CD4-positive, alpha-beta T cell (primary cell): Measurements from ENCODE around the gene DESI2. TPM values are rescaled to one million over a fixed set of nuclear protein-coding genes. Genes with fewer than 3 reads are reported as not detected.

Experiments
- ATAC-seq: fragments of 200-7000 bp; cut with Tn5 transposase; one replicate; pipeline ENCODE4 v1.10.0; 2022; ENCODE audit warnings: mild to moderate bottlenecking; ENCODE audit not compliant: poor library complexity
- CTCF ChIA-PET: fragments of 350-600 bp; sonication (Branson Sonifier 250); formaldehyde crosslinking; loops from one replicate; lab custom pipeline; 2021; ENCODE audit warnings: antibody characterized with exemption, inconsistent platforms; lab: Charles Lee
- POLR2A ChIA-PET: fragments of 350-600 bp; sonication (Branson Sonifier 250); formaldehyde crosslinking; loops from one replicate; lab custom pipeline; 2021; ENCODE audit warnings: antibody characterized with exemption, inconsistent platforms; lab: Charles Lee
- DNase-seq, 14 experiments: peaks; one replicate each; pipeline ENCODE4 v3.0.0-alpha.2; 2013 to 2020; ENCODE audit warnings: mixed read lengths in 2 of 14
- H3K27ac ChIP-seq, 2 donors: one replicate each; pipeline versions ENCODE4 v1.5.1 to v1.7.0; 2013; ENCODE audit warnings: low read length in 2 of 2, low read depth in 1 of 2, mild to moderate bottlenecking in 1 of 2
- H3K27me3 ChIP-seq, 2 experiments: 1 replicate in 1 of 2; 2 replicates in 1 of 2; pipeline versions ENCODE4 v1.6.1 to v1.7.0; 2013; ENCODE audit warnings: low read length in 2 of 2, control low read depth in 1 of 2, mild to moderate bottlenecking in 1 of 2, moderate library complexity in 1 of 2; ENCODE audit not compliant: insufficient read depth in 2 of 2, control insufficient read depth in 1 of 2
- H3K36me3 ChIP-seq: one replicate; pipeline ENCODE4 v1.6.1; 2013; ENCODE audit warnings: low read length, control low read depth; ENCODE audit not compliant: insufficient read depth
- H3K4me1 ChIP-seq: one replicate; pipeline ENCODE4 v1.6.1; 2013; ENCODE audit warnings: low read length, control low read depth; ENCODE audit not compliant: insufficient read depth
- H3K4me3 ChIP-seq: one replicate; pipeline ENCODE4 v1.5.1; 2013; ENCODE audit warnings: mild to moderate bottlenecking, low read length, moderate library complexity
- H3K9me3 ChIP-seq, 2 experiments: 1 replicate in 1 of 2; 2 replicates in 1 of 2; pipeline versions ENCODE4 v1.6.1 to v1.7.0; 2013; ENCODE audit warnings: low read length in 2 of 2, mild to moderate bottlenecking in 2 of 2, control low read depth in 1 of 2, moderate library complexity in 1 of 2; ENCODE audit not compliant: control insufficient read depth in 1 of 2, insufficient read depth in 1 of 2
- H3K27ac Mint-ChIP-seq: one replicate; pipeline ENCODE4 v1.8.0; 2020; ENCODE audit warnings: mixed read lengths
- H3K27me3 Mint-ChIP-seq: one replicate; pipeline ENCODE4 v1.8.0; 2021; ENCODE audit warnings: mixed read lengths
- H3K36me3 Mint-ChIP-seq: one replicate; pipeline ENCODE4 v1.8.0; 2021; ENCODE audit warnings: low read depth, mixed read lengths
- H3K4me1 Mint-ChIP-seq: one replicate; pipeline ENCODE4 v1.8.0; 2021; ENCODE audit warnings: low read depth, mixed read lengths
- H3K4me3 Mint-ChIP-seq: one replicate; pipeline ENCODE4 v1.8.0; 2020; ENCODE audit warnings: mild to moderate bottlenecking, mixed read lengths
- H3K9me3 Mint-ChIP-seq: one replicate; pipeline ENCODE4 v1.8.0; 2020; ENCODE audit warnings: mixed read lengths
- intact Hi-C, 2 experiments: fragments of 100-400 bp; cut with DNase I in 1 of 2; cut with micrococcal nuclease in 1 of 2; formaldehyde crosslinking; loops; one replicate each; pipeline versions ENCODE4 v1.15.1 to v1.9.0; 2023 to 2025; cut with DNase I, micrococcal nuclease
- polyA plus RNA-seq, 2 donors: library from polyadenylated mRNA; unstranded; fragments of 120-200 nt; gene quantifications; one replicate each; pipeline ENCODE4 v1.2.1, GENCODE V29; 2013
- total RNA-seq, 174 experiments: library from RNA in 2 of 174; stranded (reverse) in 2 of 174; gene quantifications; one replicate each; pipeline ENCODE4 v1.2.3 and lab custom pipeline; 2021 to 2026
- TF ChIP-seq, protein P1 (sequence below): fragments of 200-600 bp; IDR thresholded peaks from one replicate; pipeline ENCODE4 v1.8.0; 2022; ENCODE audit warnings: antibody characterized with exemption, mild to moderate bottlenecking

Gene DESI2
- total RNA-seq (10 to 100 TPM; 12.9 to 13.7 TPM), total RNA-seq (lab: John Stamatoyannopoulos, UW) (25.7 to 138 (median 62.2) reads per million in 172 experiments)
- 15.0 TPM for polyA plus RNA-seq (2013, experiment 1 of 2)
- polyA plus RNA-seq (2013, experiment 2 of 2) = 15.8 TPM

DNA sequence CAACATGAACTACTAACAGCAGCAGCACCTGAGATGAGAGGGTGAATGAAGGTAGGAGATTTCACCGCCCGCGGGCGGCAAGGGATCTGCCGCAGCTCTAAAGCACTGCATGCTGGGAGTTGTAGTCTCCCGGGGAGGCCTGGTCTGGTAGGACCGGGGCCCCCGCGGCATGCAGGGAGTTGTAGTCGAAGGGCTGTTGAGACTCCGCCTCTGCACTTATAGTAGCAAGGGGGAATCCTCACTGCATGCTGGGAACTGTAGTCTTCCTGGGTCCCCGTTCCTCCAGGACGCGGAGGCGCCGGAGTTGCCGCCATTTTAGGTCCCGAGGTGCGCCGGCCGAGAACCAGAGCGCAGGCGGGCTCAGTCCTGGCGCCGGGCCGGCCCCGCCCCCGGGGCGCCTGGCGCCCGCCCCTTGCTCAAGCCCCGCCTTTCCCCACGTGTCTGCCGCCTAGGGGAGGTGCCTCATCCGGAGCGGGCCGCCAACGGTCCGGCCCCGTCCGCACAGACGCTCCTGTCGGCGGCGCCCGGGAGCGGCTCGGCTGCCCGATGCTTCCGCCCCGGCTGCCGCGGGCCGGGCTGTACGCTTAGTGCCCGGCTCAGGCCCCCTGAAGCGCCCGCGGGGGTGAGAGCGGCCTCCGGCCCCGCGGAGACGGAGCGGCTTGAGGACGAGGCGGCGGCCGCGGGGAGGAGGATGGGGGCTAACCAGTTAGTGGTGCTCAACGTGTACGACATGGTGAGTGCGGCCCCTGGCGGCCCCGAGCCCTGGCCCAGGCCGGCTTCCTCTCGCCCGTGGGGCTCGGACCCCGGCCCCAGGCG is at the start of gene DESI2:
Gene DESI2 (plus strand): TSS at position 504 of the 816 bp plus-strand sequence. CDS start 188 bp downstream, at position 692.
- no peaks in the 10 kb centered on the region for H3K9me3 Mint-ChIP-seq
- peaks cover 23% of the 10 kb centered on the region for H3K4me1 ChIP-seq

DNA sequence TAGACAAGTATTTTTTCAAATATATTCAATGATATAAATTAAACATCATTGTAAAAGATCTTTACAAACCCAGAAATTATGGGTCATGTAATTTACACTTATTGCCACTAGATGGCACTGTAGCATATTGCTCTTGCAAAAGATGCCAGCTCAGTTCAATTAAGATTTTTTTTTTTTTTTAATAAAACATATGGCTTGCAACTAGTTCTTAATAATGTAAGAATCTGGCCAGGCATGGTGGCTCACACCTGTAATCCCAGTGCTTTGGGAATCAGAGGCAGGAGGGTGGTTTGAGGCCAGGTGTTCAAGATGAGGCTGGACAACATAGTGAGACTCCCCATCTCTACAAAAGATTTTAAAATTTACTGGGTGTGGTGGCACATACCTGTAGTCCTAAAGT is 49.4 kb upstream of the DESI2 start:
- Histone ChIP-seq H3K9me3 (no peaks in the 10 kb centered on the region), H3K36me3 (no peaks in the 10 kb centered on the region), H3K4me1 (no peaks in the 10 kb centered on the region), H3K4me3 (no peak overlapping the region), H3K27me3 (no peaks in the 10 kb centered on the region), H3K27ac (no peak overlapping the region)
- intact Hi-C loops = loop anchor here (1.0 kb wide), 3 partner anchors 193 to 439 kb away; no protein-coding TSS in a partner anchor
- H3K4me1 Mint-ChIP-seq = no peaks in the 10 kb centered on the region
- DNase-seq = peak in 3 of 14 experiments; percentile 49 to 63 (median 59)
- no peaks in the 10 kb centered on the region for H3K9me3 Mint-ChIP-seq
- no peak overlapping the region for H3K4me3 Mint-ChIP-seq
- H3K27me3 Mint-ChIP-seq = no peaks in the 10 kb centered on the region
- H3K36me3 Mint-ChIP-seq = no peaks in the 10 kb centered on the region
- TF ChIP-seq, protein P1, sequence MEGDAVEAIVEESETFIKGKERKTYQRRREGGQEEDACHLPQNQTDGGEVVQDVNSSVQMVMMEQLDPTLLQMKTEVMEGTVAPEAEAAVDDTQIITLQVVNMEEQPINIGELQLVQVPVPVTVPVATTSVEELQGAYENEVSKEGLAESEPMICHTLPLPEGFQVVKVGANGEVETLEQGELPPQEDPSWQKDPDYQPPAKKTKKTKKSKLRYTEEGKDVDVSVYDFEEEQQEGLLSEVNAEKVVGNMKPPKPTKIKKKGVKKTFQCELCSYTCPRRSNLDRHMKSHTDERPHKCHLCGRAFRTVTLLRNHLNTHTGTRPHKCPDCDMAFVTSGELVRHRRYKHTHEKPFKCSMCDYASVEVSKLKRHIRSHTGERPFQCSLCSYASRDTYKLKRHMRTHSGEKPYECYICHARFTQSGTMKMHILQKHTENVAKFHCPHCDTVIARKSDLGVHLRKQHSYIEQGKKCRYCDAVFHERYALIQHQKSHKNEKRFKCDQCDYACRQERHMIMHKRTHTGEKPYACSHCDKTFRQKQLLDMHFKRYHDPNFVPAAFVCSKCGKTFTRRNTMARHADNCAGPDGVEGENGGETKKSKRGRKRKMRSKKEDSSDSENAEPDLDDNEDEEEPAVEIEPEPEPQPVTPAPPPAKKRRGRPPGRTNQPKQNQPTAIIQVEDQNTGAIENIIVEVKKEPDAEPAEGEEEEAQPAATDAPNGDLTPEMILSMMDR = peak; percentile 89
- no peak overlapping the region for H3K27ac Mint-ChIP-seq
- no peak for ATAC-seq
- CTCF ChIA-PET = interaction anchor here (0.5 to 2.5 kb wide), 8 partner anchors 9 to 439 kb away, joined by 3 to 18 read pairs (median 4); no protein-coding TSS in a partner anchor
- POLR2A ChIA-PET = interaction anchor here (0.7 to 1.7 kb wide), 4 partner anchors 195 to 466 kb away, joined by 4 to 9 read pairs (median 5); partner anchors contain the start of gene COX20

More for the DNA sequence above, at the start of gene DESI2:
- Mint-ChIP-seq H3K4me1 (peaks cover 21% of the 10 kb centered on the region), H3K27me3 (no peaks in the 10 kb centered on the region), H3K36me3 (peaks cover 8% of the 10 kb centered on the region), H3K27ac (peak within 1 kb of the TSS; percentile 83), H3K4me3 (peak within 1 kb of the TSS; percentile 88)
- POLR2A ChIA-PET = interaction anchor here (0.6 to 2.8 kb wide), 17 partner anchors 18 to 1398 kb away, joined by 3 to 39 read pairs (median 4); partner anchors contain the start of genes CATSPERE, CEP170, COX20 and HNRNPU
- Histone ChIP-seq H3K36me3 (peaks cover 16% of the 10 kb centered on the region), H3K4me3 (peak within 1 kb of the TSS; percentile 80), H3K9me3 (no peaks in the 10 kb centered on the region), H3K27ac (peak within 1 kb of the TSS; percentile 53 to 74), H3K27me3 (no peaks in the 10 kb centered on the region)
- intact Hi-C loops = loop anchor here (1.0 to 10.0 kb wide), 11 partner anchors 182 to 1912 kb away; partner anchors contain the start of genes COX20 (in 2 of the 2), ADSS2 (in 1 of the 2), CEP170 (in 1 of the 2) and CNST (in 1 of the 2)
- TF ChIP-seq, protein P1 = peak; percentile 46
- CTCF ChIA-PET = interaction anchor here (0.9 to 1.6 kb wide), 3 partner anchors 13 to 200 kb away, joined by 3 to 4 read pairs (median 4); no protein-coding TSS in a partner anchor
- ATAC-seq (peak; percentile 92), DNase-seq (peak; percentile 95 to 100 (median 97))

DNA sequence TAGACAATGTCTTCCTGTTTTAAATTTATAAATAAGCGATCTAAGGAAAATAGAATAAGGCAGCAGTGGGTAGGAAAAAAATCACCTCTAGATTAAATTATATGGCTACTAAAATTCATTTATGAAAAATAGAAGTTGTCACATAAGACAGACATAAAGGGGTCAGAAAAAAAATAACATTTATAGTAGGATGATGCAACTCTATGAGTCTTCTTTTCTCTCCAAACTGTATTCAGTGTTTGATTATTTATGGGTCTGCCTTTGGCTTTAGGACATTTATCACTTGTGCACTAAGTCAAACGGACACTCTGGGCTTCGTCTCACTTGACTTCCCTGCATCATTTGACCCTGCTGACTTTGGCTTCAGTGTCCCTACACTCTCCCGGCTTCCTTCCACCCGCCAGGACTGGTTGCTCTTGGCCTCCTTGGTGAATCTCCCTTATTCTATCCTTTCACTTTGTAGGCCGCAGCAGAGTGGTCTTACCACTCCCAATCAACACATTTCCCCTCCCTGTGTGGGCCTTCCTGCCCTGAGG is 47.0 kb upstream of the DESI2 start:
- no peak overlapping the region for H3K4me3 Mint-ChIP-seq
- H3K9me3 ChIP-seq = no peaks in the 10 kb centered on the region
- H3K4me3 ChIP-seq = no peak overlapping the region
- H3K27ac ChIP-seq = no peak overlapping the region
- no peak for ATAC-seq
- H3K36me3 ChIP-seq = no peaks in the 10 kb centered on the region
- H3K27ac Mint-ChIP-seq = no peak overlapping the region
- no peak for DNase-seq
- no peaks in the 10 kb centered on the region for H3K9me3 Mint-ChIP-seq
- intact Hi-C loops = loop anchor here in 1 of 2 experiments (2.0 kb wide), 1 partner anchor 45 kb away; no protein-coding TSS in a partner anchor
- H3K27me3 Mint-ChIP-seq = no peaks in the 10 kb centered on the region
- no peaks in the 10 kb centered on the region for H3K4me1 Mint-ChIP-seq
- TF ChIP-seq, protein P1 = no peak
- H3K36me3 Mint-ChIP-seq = no peaks in the 10 kb centered on the region
- ChIA-PET CTCF (no interaction called here), POLR2A (no interaction called here)
- H3K27me3 ChIP-seq = no peaks in the 10 kb centered on the region
- H3K4me1 ChIP-seq = no peaks in the 10 kb centered on the region
